ENCODE results near the gene C1orf50. TPM values are rescaled to one million over a fixed set of nuclear protein-coding genes. Genes with fewer than 3 reads are reported as not detected.
A peak's percentile ranks its signal among the peaks of the same experiment; 100 is the strongest.

Gene C1orf50
- total and polyA plus RNA-seq, 12 donors, result 4.7 to 10.7 (median 7.8) TPM

DNA sequence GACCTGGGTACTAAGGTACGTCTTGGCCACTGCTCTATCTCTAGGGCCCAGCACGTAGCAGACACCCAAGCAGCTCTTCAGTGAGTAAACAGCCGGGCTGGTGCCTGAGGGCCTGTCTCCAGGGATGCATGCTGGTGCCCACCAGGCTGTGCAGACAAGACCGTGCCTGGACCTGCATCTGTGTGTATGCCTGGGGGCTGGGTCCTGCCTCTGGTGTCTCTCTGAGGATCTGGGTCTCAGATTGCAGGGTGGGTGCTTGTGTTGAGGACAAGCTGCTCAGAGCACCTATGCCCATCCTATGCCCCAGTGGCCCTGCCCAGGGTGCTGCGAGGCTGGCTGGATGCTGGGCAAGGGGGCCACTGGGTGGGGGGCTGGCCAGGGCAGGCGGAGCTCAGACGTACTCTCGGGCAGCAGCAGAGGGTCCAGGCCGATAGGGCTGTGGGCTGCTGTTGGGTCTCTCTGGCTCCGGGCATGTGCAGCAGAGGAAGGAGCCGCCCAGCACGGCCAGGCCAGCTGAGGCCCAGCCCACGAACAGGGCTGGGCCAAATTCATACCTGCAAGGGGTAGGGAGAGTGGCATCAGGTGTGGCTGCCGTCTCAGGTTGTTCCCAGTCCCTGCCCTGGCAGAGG, 31.5 kb upstream of the C1orf50 start:
- Histone ChIP-seq H3K27ac (no peak overlapping the region), H3K4me3 (no peak overlapping the region), H3K27me3 (no peaks in the 10 kb centered on the region), H3K4me1 (peaks cover 0 to 15% (median 0%) of the 10 kb centered on the region in 9 donors), H3K36me3 (no peaks in the 10 kb centered on the region), H3K9me3 (no peaks in the 10 kb centered on the region)
- intact Hi-C loops (cut with DNase I), result no loop called here
- TF ChIP-seq, protein P1, sequence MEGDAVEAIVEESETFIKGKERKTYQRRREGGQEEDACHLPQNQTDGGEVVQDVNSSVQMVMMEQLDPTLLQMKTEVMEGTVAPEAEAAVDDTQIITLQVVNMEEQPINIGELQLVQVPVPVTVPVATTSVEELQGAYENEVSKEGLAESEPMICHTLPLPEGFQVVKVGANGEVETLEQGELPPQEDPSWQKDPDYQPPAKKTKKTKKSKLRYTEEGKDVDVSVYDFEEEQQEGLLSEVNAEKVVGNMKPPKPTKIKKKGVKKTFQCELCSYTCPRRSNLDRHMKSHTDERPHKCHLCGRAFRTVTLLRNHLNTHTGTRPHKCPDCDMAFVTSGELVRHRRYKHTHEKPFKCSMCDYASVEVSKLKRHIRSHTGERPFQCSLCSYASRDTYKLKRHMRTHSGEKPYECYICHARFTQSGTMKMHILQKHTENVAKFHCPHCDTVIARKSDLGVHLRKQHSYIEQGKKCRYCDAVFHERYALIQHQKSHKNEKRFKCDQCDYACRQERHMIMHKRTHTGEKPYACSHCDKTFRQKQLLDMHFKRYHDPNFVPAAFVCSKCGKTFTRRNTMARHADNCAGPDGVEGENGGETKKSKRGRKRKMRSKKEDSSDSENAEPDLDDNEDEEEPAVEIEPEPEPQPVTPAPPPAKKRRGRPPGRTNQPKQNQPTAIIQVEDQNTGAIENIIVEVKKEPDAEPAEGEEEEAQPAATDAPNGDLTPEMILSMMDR (IDR thresholded peaks at IDR 0.05), result no peak
- ATAC-seq, result no peak
- no peak for DNase-seq
- 87 to 91% methylated on average over 14 of the region's 14 CpGs for WGBS, 2 donors

GRCh38 chr1:42736152-42736551, 30.9 kb upstream of the C1orf50 start:
- DNase-seq (no peak), ATAC-seq (peak in 2 of 8 donors; percentile 24 to 27)
- Histone ChIP-seq H3K27ac (no peak overlapping the region), H3K9me3 (no peaks in the 10 kb centered on the region), H3K4me3 (no peak overlapping the region), H3K27me3 (no peaks in the 10 kb centered on the region), H3K36me3 (no peaks in the 10 kb centered on the region), H3K4me1 (peaks cover 0 to 15% (median 0%) of the 10 kb centered on the region in 9 donors)
- 67 to 71% methylated on average over 4 of the region's 4 CpGs for WGBS, 2 donors
- TF ChIP-seq, protein P1 (IDR thresholded peaks at IDR 0.05), result peak in 3 of 9 donors; percentile 5 to 21 (median 9)
- intact Hi-C loops (cut with DNase I), result no loop called here

- TF ChIP-seq, protein P1 (IDR thresholded peaks at IDR 0.05), result no peak
- H3K27ac ChIP-seq, result no peak overlapping the region
- H3K4me3 ChIP-seq, result no peak overlapping the region
- intact Hi-C loops (cut with DNase I), result no loop called here
- H3K27me3 ChIP-seq, result no peaks in the 10 kb centered on the region
- no peaks in the 10 kb centered on the region for H3K36me3 ChIP-seq
- 91 to 94% methylated on average over 7 to 8 of the region's 8 CpGs for WGBS, 2 donors
- H3K4me1 ChIP-seq, result peaks cover 0 to 15% (median 0%) of the 10 kb centered on the region in 9 donors
- ATAC-seq, result no peak
- DNase-seq, result no peak
- H3K9me3 ChIP-seq, result no peaks in the 10 kb centered on the region
These were observed 30.4 kb upstream of the C1orf50 start for GRCh38 chr1:42736571-42737200.

GRCh38 chr1:42737257-42737656, 29.8 kb upstream of the C1orf50 start:
- no peak for DNase-seq

More at GRCh38 chr1:42737257-42737656, 29.8 kb upstream of the C1orf50 start:
- TF ChIP-seq, protein P1 (IDR thresholded peaks at IDR 0.05), result no peak
- no peak overlapping the region for H3K27ac ChIP-seq
- intact Hi-C loops (cut with DNase I), result no loop called here
- ATAC-seq, result peak in 6 of 8 donors; percentile 16 to 44 (median 24)
- no peaks in the 10 kb centered on the region for H3K36me3 ChIP-seq
- H3K4me3 ChIP-seq, result no peak overlapping the region
- 53 to 60% methylated on average over 5 of the region's 5 CpGs for WGBS, 2 donors
- H3K9me3 ChIP-seq, result no peaks in the 10 kb centered on the region
- peaks cover 0 to 15% (median 0%) of the 10 kb centered on the region in 9 donors for H3K4me1 ChIP-seq
- H3K27me3 ChIP-seq, result no peaks in the 10 kb centered on the region

All from heart right ventricle (tissue), 16 donors.